MV-4-11 (cell line): ENCODE measurements around the gene HSPA14.
"Not testable (repeated sequence)": the region's sequence is repeated elsewhere in the genome, so short reads cannot be mapped to it uniquely, and the experiment has no call there.

ENCODE experiments used
- DNase-seq: peaks from one replicate; lab custom pipeline; 2025; lab: John Stamatoyannopoulos, UW

Gene HSPA14

DNA sequence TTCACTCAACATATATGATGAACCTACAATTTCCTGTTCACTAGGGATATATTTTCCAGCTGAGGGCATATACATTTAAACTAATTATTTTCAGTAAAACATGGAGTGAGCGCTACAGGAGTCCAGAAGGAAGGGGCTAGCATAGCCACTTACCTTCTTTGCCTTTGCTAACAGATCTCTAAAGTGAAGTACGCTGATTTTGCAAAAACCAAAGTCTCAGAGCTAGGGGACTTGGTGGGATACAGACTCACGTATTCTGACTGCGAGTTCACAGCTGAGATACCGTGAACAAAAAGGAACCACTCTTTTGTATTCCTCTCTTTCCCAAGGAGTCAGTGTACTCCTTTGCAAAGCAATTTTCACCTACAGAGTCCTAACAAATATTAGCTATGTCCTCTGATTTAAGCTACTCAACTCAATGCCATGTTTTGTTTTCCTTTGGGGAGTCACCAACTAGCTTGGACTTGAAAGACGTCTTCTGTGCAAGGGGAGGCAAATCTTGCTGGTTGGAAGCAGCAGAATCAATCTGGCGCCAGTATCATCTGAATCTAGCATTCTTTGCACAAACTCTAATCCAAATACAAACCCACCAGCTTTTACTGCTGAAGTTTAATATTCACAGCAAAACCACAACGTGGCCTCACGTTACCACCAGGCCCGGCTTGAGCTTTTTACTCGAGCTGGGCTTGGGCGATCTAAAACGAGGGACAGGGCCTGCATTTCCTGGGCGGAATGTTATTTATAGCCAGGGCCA, 926 bp upstream of the HSPA14 start:
- no peak for DNase-seq

GRCh38 chr10:14838582-14839304, 637 bp downstream of the HSPA14 start:
- DNase-seq = no peak

GRCh38 chr10:14839305-14839695, 1.2 kb downstream of the HSPA14 start:
- DNase-seq = no peak

- no peak for DNase-seq
Measured at GRCh38 chr10:14840178-14840577, 2.1 kb downstream of the HSPA14 start.

DNA sequence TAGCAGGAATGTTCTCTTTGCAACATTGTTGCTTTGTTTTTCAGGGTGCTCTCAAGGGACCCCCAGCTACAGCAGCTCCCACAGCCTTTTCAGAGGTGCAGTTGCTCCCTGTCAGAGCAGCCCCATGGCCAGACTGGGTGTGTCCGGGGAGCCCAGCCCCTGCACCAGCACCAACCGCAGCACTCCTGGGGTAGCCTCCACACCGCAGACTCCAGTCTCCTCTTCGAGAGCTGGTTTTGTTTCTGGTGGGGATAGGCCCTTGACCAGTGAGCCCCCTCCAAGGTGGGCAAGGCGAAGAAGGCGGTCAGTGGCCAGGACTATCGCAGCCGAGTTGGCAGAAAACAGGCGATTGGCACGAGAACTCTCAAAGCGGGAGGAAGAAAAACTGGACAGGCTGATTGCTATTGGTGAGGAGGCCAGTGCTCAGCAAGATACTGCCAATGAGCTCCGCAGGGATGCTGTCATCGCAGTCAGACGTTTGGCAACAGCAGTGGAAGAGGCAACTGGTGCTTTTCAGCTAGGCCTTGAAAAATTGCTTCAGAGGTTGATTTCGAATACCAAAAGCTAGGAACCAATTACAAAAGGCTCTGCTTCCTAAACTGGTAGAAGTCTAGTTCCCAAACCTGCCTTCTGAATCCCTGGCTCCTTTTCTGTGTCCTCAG, 5.4 kb downstream of the HSPA14 start:
- DNase-seq = no peak

DNA sequence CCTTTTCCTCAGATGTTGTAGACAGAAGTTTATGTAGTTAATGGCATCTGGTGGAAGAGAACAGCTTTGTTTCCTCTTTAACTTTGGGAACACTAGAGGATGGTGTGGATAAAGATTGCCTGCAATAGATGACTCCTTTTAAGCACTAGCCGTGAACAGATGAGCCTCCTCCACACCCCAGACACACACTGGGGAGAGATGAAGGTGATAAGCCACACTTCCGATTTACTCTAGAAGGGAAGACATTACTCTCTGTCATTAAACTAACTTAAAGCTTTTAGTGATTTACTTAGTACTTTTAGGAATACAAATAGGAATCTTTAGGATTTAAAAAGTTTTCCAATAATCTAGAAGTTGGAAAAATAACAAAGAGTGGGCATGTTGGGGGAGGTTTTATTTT, 6.8 kb downstream of the HSPA14 start:
- DNase-seq = no peak

DNA sequence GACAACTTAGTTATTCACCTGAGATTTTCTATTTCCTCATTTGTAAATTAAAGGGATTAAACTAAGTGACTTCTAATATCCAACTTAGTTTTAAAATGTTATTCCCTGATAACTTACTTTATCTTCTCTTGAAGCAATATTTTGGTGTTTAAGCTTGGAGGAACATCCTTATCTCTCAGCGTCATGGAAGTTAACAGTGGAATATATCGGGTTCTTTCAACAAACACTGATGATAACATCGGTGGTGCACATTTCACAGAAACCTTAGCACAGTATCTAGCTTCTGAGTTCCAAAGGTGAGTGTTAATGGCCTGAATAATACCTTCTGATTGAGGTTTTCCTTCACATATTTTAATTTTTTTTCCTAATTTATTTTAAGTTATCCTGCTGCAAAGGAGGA, 14.1 kb downstream of the HSPA14 start:
- no peak for DNase-seq

GRCh38 chr10:14855453-14855852, 17.3 kb downstream of the HSPA14 start:
- DNase-seq = no peak

DNA sequence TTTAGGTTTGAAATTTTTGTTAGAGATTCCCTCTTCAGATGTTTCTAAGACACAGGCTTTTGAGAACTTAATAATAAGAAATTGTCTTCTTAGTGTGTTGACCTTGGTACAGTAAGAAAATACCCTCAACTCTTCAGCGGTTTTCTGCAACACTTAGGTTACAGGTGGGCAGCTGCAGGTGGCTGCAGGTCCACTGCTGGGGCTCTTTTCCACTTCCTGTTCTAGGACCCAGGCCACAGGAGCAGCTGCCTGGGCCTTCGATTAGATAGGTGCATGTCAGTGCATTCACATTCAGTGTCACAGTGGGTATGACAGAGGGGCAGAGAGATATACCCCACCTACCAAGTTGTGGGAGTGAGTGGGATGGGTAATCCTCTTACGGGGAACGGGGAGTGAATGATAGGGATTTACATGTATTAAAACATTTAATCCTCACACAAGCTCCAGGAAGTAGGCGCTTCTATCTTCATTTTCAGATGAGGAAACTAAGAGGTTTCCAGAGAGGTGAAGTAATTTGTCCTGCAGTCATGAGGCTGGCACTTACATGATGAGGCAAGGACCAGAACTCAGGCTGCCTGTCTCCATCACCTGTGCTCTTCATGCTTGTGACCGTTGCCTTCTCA, 20.3 kb downstream of the HSPA14 start:
- peak; percentile 15 for DNase-seq

GRCh38 chr10:14859043-14859442, 20.9 kb downstream of the HSPA14 start:
- DNase-seq = no peak

DNA sequence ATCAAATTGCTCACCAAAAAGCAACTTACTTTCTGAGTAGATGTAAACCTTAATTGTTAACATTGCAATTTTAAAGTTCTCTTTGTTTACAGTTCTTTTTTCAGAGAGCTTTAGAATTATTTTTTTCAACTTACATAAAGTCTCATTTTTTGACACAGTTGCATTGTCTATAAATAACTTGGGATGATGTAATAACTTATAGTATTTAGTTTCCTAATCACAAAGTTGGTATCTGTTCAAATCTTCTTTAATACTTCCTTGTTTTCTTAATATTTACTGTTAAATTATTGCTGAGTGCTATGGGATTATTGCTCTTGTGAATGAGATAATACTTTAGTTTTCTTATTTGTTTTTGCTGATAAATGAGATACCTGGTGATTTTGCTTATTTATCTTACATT, 21.7 kb downstream of the HSPA14 start:
- DNase-seq = peak; percentile 30

- no peak for DNase-seq
Measured at GRCh38 chr10:14860791-14861190, 22.7 kb downstream of the HSPA14 start.

GRCh38 chr10:14864466-14864865, 26.4 kb downstream of the HSPA14 start:
- DNase-seq = not testable (repeated sequence)

GRCh38 chr10:14864871-14865270, 26.8 kb downstream of the HSPA14 start:
- DNase-seq = not testable (repeated sequence)

DNA sequence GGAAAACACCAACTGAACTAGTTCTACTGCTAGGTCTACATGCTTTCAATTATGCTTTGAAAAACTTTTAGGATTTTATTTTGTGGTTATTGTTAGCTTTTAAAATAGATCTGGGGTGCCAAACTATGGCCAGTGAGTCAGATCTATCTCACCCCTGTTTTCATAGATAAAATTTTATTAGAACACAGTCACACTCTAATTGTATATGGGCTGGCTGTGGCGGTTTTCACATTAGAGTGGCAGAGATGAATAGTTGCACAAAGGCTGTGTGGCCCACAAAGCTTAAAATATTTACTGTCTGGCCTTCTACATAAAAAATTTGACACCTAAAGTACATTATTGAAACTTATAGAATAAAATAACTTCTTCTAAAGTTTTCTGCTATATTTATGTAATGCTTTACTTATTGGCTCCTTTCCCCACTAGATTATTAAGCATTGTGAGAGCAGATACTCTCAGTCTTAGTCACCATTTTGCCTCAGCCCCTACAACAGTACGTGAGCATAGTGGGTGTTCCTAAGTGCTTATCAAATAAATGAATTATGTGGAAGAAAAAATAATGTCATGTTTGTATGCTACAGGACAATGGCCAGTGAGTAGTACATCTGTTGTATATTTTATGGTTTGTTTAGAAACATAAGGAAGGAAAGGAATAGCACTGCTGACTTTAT, 35.1 kb downstream of the HSPA14 start:
- no peak for DNase-seq

DNA sequence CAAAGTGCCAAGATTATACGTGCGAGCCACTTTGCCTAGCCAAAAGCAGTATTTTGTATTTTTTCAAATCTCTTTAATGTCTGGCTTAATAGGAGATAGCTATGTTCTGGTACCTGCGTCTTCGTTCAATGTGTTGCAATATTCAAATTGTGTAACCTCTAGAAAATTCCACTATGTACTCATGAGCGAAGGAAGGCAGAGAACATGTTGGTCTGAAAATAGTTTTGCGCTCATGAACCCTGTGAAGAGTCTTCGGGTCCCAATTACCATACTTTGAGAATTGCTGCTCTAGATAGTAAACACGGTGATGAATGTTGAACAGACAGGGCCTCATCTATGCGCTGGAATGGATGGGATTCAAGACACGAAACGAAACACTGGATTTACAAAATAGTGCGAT, 37.8 kb downstream of the HSPA14 start:
- DNase-seq = no peak

DNA sequence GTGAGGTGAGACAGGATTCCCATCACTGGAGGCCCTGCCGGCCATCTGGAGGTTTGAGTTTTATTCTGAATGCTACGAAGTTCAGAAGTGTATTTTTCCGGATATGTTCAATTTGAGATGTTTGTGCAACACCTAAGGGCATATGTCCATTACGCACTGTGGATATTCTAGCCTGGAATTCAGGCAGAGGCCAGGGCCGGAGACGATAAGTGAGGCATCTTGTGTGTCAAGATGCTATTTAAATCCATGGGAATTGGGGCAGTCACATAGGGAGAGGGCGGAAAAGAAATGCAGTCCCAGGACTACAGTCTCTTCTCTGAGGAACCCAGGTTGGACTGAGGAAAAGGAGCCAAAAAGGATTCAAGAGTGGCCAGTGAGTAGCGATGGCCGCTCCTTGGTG, 38.7 kb downstream of the HSPA14 start:
- no peak for DNase-seq

DNA sequence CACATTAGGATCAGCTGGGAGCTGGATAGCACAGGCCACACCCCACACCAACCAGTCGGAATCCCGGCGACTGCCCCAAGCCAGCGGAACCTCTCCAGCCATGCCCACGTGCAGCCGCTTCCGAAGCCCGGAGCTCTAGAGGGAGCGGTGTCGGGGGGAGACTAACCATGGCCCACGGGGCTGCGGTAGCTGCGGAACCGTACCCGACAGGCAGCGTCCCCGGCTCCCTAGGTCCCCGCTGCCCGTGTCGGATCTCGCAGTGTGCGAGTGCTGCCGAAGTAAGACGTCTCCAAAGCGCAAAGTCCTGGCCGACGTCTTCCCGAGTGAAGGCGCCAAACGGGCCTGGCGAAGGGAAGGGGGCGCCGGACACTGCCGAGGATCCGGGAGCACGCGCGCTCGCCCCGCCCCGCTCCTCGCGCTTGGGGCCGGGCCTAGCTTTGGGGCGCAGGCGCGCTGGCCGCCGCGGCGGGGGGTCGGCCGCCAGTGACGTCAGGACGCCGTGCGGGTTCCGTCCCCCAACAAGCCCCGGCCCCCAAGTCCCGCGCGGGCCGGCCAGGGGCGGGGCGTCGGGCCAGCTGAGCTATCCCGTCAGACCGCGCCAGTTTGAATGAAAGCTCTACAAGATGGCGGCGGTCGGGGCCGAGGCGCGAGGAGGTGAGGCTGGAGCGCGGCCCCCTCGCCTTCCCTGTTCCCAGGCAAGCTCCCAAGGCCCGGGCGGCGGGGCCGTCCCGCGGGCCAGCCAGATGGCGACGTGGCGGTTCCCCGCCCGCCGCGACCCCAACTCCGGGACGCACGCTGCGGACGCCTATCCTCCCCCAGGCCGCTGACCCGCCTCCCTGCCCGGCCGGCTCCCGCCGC, 40.4 kb downstream of the HSPA14 start, which contains the start of gene SUV39H2:
SUV39H2 (plus strand) TSS at position 601 of the 858 bp plus-strand sequence; CDS start at position 624, 23 bp downstream.
- DNase-seq = peak; percentile 91

- DNase-seq = no peak
Measured at GRCh38 chr10:14879124-14879927, 41.2 kb downstream of the HSPA14 start.

GRCh38 chr10:14879928-14880193, 41.8 kb downstream of the HSPA14 start:
- DNase-seq = no peak
